SK-MEL-5 (cell line): Measurements from ENCODE around the gene APLP2. TPM values are rescaled to one million over a fixed set of nuclear protein-coding genes. Genes with fewer than 3 reads are reported as not detected.
"Not testable (repeated sequence)": the region's sequence is repeated elsewhere in the genome, so short reads cannot be mapped to it uniquely, and the experiment has no call there.

Source experiments
- DNase-seq: peaks from one replicate; pipeline ENCODE4 v3.0.0-alpha.2; 2016; ENCODE audit warnings: low read depth, low spot score
- in situ Hi-C: cut with HindIII; loops from 2 replicates; pipeline ENCODE4 v1.10.0; 2016; ENCODE audit warnings: low sequenced_read_pairs, high pct_unique_total_duplicates, low pct_unique_long_range_greater_than_20kb
- total RNA-seq: library from RNA; depleted of rRNA; stranded (reverse); fragments of >200 nt; shearing (Covaris generic); gene quantifications from 2 replicates; pipeline ENCODE4 v1.2.3, GENCODE V29; 2014

Gene APLP2
- total RNA-seq, 1 experiment from 2014 or later, result 96.7 TPM

DNA sequence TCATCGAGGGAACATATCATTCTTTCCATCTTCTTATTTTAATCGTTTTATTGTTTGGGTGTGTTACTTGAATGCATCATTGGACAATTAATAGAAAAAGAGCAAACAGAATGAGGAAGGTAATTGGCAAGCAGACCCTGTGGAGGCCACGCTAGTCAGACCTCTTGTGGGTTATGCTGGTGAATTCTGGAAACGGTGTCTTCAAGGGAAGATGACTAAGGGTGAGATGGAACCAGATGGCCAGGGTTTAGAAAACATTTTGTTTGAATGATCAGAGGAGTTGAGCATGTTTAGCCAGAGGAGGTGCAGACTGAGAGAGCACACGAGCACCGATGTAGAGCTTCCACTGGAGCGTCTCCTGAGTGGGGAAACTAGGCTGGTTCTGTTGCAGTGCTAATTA lies 98.4 kb downstream of the APLP2 start:
- DNase-seq, result no peak
- in situ Hi-C loops, result no loop called here

DNA sequence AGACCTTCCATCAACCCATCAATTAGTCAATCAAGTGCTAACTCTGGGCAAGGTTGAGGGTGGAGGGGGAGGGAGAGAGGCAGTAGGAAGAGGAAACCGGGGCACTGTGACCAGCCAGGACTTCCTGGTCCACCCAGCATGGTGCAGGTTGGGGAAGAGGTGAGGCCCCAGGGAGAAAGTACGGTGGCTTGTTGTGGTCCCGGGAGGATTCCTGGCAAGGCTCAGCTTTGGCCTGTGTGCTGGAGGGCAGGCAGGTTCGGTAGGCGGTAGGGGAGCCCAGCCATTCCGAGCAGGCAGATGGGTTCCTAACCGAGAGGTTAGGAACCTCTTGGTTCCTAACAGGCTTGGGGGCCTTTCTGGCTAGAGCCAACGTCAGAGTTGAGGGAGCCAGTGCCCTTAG lies 100.7 kb downstream of the APLP2 start:
- in situ Hi-C loops, result no loop called here
- no peak for DNase-seq

DNA sequence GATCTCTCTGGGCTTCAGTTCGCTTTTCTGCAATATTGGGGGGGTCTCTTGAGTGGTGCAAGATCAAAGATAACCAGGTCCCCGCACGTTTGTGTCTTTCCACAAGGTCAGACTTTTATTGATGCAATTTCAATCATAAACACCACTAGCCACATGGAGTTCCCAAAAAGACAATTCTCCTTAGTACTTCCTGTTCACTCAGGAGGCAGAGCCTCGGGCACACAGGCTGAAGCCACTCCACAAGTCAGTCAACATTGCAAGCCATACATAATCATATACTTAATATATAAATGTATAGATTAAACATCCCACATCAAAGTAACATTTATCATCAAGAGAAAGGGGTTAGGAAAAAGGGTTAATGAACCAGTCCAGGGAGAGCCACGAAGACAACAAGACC lies 101.8 kb downstream of the APLP2 start:
- in situ Hi-C loops, result no loop called here
- no peak for DNase-seq

DNA sequence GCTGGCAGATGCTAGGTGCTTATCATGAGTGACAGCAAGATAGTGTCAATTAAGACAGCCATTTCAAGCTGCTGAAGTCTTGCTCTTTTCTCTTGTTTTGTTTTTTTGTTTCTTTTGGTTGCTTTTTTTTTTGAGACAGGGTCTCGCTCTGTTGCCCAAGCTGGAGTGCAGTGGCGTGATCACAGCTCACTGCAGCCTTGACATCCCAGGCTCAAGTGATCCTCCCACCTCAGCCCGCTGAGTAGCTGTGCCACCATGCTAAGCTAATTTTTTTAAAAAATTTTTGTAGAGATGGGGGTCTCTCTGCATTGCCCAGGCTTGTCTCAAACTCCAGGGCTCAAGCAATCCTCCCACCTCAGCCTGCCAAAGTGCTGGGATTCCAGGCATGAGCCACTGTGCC lies 102.3 kb downstream of the APLP2 start:
- DNase-seq, in situ Hi-C loops: not testable (repeated sequence)

GRCh38 chr11:130174642-130175041 lies 104.9 kb downstream of the APLP2 start:
- in situ Hi-C loops, result no loop called here
- DNase-seq, result no peak

DNA sequence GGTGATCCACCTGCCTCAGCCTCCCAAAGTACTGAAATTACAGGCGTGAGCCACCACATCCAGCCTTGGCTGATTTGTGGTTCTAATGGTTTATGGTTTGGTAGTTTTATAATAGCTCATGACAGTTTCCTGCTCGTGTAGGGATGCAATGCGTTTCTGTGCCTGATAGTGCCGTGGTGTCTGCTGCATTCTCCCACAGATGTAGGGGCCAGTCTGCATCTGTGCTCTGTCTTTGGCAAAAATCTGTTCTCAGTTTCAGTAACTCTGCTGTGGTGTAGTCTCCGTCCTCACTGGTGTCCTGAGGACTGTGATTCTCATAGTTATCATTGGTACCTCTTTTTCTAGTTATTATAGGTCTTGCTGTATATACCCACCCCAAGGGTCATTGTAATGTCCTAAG lies 106.2 kb downstream of the APLP2 start:
- DNase-seq, result no peak
- in situ Hi-C loops, result no loop called here

- in situ Hi-C loops, result no loop called here
- no peak for DNase-seq
Measured at GRCh38 chr11:130177782-130178181, 108.1 kb downstream of the APLP2 start.

GRCh38 chr11:130178441-130179339 lies 109.0 kb downstream of the APLP2 start:
- DNase-seq, result no peak
- in situ Hi-C loops, result no loop called here

- in situ Hi-C loops, result no loop called here
- no peak for DNase-seq
Measured at GRCh38 chr11:130179396-130180306, 110.0 kb downstream of the APLP2 start.

- in situ Hi-C loops, result no loop called here
- DNase-seq, result no peak
Measured at GRCh38 chr11:130180491-130180890, 110.8 kb downstream of the APLP2 start.

GRCh38 chr11:130180896-130181294 lies 111.2 kb downstream of the APLP2 start:
- in situ Hi-C loops, result no loop called here
- DNase-seq, result no peak

DNA sequence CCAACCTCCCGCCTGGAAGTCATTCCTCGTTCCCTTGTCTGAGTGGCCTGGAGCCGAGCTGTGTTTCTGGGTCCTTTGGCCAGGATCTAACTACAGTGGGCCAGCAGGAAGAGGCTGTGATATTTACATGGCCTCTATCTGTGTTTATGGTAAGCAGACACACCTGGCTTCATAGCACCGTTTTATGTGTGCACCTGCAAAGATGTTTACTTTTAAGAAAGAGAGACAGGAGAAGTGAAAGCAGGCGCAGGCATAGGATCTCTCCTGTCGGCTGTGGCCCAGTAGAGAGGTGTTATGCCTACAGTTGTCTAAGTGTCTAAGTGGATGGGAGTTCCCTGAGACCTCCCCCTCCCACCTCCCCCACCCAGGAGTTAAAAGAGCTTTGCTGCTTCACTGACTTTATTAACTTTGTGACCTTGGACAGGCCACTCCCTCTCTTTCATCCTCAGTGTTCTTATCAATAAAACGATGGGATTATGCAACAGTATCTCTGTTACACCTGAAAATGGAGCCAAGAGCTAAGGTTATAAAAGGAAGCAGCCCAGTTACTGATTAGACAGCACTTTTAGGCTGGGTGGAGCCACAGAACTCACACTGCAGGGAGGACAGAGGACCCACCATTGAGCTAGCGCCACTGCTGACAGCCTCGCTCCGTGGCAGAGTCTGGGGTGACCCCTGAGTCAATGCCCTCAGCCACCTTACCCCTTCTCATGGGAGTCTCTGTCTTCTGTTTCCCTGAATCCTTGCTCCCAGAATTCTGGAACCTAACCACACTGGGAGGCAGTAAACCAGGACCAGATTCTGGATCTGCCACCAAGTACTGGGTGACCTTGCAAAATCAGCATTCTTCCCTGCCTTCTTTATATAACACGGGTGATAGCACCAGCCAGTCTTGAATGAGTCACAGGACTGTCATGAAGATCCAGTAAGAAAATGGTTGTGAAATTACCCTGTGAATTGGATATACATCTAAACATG lies 111.9 kb downstream of the APLP2 start:
- in situ Hi-C loops, result no loop called here
- no peak for DNase-seq

- DNase-seq, result no peak
- in situ Hi-C loops, result no loop called here
Measured at GRCh38 chr11:130183878-130184610, 114.3 kb downstream of the APLP2 start.

DNA sequence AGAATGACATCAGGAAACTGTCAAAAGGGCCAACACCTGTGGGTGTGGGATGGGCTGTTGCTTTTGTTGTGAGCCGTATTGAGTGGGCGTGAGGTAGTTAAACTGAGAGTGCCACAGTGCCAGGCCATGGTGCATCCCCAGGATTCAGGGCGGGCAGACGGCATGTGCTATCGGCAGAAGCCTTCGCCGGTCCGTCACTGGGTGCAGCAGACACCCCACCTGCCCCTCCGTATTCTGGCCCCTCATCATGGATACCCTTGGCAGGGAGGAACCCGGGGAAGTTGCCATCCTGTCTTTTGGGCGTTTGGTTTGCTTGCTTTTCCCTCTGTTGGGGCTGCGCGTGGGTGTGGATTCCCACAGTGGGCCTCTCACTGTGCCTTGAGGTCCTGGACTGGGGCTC lies 117.4 kb downstream of the APLP2 start:
- DNase-seq, result no peak
- in situ Hi-C loops, result no loop called here

GRCh38 chr11:130188047-130188446 lies 118.4 kb downstream of the APLP2 start:
- DNase-seq, result no peak
- in situ Hi-C loops, result no loop called here

- in situ Hi-C loops, result no loop called here
- no peak for DNase-seq
Measured at GRCh38 chr11:130188585-130189347, 119.1 kb downstream of the APLP2 start.
